Kidney capillary endothelial cell (primary cell): ENCODE data around the gene ATG4A.
A peak's percentile ranks its signal among the peaks of the same experiment; 100 is the strongest.

Experiments used
- DNase-seq: peaks from one replicate; pipeline ENCODE4 v3.0.0-alpha.2; 2018; ENCODE audit warnings: low spot score

ATG4A gene

DNA sequence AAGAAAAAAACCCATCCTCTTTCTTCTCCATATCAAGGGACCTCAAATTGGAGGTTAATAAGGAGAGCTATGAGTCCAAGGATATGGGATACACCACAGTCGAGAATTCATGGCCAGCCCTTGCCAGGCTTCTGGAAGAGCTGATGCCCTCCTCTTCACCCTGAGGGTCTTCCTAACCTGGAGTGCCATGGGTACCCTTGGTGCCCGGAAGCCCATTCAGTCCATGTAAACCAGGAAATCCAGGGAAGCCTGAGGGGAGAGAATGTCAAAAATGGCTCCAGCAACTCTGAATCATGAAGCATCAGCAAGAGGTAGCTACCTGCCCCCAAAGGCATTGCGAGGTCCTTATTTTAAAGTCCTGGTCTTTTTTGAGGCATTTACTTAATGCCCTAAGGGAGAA lies 78.2 kb downstream of the ATG4A start:
- no peak for DNase-seq

DNA sequence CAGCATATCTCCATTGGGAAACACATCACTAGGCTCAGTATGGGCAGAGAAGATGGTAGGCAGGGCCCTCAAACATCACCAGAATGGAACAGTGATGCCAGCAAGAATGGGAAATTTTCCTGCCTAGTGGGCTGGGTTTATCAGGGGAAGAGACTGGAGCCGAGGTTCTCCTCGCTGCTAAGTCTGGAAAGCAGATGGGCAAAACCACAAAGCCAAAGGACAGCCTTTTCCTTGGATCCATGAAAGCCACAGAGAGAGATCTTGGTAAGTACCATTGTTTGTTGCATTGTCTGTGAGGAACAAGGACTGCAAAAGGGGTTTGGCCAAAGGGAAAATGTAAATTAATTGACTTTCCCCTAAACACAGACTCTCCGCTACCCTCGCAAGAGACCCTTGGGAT lies 80.1 kb downstream of the ATG4A start:
- no peak for DNase-seq

DNA sequence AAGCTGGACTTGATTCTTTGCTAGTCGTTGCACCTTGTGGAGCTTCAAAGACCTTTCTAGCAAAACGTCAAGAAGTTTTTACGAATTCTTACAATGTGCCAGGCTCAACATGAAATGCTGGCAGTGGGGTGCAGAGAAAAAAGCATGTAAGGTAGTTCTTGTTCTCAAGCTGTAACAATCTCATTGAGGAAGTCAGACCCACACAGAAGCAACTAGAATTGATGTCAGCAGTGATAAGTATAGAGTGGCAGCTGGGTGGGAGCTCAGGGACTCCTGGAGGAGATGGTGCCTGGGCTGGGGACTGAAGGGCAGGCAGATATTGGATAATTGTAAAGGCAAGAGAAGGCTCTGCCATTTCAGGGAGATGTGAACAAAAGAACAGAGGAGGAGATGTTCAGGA lies 82.3 kb downstream of the ATG4A start:
- no peak for DNase-seq

- DNase-seq, result no peak
These were observed 86.0 kb downstream of the ATG4A start for GRCh38 chrX:108177351-108178142.

DNA sequence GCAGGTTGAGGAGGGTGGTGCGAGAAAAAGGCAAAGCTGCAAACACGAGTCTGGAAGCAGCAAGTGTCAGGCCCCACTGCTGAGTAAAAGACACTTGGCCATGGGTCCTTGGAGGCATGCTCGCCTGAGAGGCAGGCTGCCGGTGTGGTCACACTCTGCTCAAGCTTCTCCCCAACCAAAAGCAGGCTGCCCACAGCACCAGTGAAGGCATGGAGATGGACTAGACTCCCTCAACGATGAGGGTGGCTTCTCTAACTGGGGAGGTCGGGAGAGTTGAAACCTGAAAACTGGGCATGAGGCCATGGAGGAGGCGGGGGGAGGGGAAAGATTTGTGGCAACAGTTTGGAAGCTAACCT lies 86.5 kb downstream of the ATG4A start:
- DNase-seq, result no peak

GRCh38 chrX:108186811-108187210 lies 95.2 kb downstream of the ATG4A start:
- DNase-seq, result peak; percentile 58

DNA sequence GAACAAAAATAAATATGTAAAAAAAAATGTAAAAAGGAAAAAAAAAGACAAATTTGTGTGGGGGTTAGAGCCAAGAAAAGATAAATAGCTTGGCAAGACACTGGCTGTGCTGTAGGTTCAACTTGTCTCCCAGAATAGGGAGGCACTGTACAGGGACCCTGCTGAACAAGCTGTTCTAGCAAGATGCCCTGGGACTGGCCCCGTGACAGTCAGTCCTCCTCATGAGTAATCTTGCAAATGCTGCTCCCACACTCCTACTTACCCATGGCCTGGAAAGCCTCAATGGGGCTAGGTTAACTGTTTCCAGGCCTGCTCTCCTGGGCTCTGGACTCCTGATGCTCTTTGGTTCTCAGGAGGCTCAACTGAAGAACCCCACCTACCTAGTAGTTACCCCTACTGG lies 106.8 kb downstream of the ATG4A start:
- DNase-seq, result no peak

DNA sequence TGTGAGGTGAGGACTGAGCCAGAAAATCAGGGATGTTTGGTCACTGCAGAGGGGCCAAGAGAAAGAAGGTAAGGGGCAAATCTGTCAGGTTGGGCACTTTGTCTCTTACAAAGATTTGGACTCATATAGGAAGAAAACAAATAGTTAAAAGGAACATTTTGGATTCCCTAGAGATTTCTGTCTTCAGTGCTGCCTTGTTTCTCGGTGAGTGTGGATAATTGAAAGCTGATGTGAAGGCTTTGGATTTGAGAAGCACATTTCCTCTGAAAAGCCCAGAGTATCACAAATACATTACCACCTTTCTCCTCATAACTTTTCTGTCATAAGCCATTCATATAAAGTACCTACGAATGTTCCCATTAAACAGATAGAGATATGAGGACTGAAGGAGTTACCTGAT lies 107.5 kb downstream of the ATG4A start:
- DNase-seq, result no peak

GRCh38 chrX:108199691-108200090 lies 108.1 kb downstream of the ATG4A start:
- DNase-seq, result peak; percentile 39

GRCh38 chrX:108203540-108203939 lies 112.0 kb downstream of the ATG4A start:
- DNase-seq, result no peak
